ENCODE results near the gene WASF2.
"Not testable (repeated sequence)": the region's sequence is repeated elsewhere in the genome, so short reads cannot be mapped to it uniquely, and the experiment has no call there.

The WASF2 gene

DNA sequence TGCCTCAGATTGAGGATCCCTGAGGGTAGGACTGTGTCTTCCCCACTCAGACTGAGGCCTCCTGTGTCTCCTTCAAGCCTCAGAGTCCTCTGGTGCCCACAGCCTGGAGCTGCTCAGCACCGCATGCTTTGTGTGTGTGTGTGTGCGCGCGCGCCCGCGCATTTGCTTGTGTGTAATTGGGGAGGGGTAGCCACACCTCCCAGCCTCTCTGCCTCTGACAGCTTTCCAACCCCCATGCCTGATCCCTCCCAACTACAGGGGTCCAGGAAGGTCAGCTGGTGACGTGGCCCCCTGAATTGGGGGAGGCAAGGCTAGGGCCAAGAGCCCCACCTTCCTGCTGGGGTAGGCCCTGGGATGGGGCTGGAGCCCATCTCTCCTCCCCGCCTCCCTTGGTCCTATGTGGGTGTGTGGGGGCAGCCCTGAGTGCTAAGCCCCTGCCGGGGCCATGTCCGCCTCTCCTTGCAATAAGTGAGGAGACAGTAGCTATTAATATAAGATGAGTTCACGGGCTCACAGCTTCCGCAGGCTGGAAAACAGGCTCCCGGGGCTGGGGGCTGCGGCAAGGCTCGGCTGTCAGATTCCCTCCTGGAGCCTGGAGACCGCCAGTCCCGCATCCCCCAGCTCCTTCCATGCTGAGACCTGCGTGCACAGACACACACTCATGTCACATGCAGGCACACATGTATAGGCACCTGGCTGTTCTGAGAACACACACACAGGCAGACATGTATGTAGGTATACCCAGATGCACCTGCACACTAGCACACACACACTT lies 90.5 kb downstream of the WASF2 start:
- peak in 4 of 56 donors; percentile 8 to 44 (median 32) for DNase-seq

GRCh38 chr1:27398405-27399149 lies 91.4 kb downstream of the WASF2 start:
- DNase-seq, result no peak

- DNase-seq, result no peak
Measured at GRCh38 chr1:27397749-27398148, 92.2 kb downstream of the WASF2 start.

DNA sequence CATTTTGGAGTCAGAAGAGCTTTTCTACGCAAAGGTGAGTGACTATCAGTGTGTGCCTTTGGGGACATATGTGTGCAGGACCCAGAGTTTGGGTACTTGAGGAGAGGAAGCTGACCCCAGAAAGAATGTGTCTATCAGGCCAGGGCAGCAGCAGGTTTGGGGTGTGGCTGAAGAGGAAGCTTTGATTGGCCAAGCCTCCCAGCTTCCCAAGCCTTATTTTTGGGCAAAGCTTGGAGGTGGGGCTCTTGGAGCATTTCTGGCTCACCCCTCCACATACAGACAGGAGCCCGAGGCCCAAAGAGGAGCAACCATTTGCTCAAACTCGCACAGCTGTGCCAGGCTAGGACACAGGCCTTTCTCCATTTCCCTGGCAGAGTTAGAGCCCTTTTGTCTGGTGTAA lies 92.9 kb downstream of the WASF2 start:
- DNase-seq, result no peak

GRCh38 chr1:27395441-27396195 lies 94.3 kb downstream of the WASF2 start:
- peak in 48 of 56 donors; percentile 8 to 85 (median 52) for DNase-seq

DNA sequence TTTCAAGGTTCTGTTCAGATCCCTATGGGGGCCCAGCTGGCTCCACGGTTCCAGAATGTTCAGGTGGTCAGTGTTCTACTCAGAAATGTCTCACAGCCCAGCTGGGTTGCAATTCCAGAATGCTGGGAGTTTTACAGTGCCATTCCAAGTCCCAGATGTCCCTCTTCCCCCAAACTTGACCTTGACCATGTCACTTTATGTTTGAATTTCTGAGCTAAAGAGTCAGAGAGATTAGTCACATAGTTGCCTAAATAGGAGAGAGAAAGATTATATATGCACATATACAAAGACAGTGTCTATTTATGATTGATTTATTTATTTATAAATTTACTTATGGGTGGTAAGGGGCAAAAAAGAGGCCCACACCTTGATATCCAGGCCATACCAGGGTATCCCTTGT lies 95.0 kb downstream of the WASF2 start:
- no peak for DNase-seq

GRCh38 chr1:27394282-27394658 lies 95.7 kb downstream of the WASF2 start:
- no peak for DNase-seq

DNA sequence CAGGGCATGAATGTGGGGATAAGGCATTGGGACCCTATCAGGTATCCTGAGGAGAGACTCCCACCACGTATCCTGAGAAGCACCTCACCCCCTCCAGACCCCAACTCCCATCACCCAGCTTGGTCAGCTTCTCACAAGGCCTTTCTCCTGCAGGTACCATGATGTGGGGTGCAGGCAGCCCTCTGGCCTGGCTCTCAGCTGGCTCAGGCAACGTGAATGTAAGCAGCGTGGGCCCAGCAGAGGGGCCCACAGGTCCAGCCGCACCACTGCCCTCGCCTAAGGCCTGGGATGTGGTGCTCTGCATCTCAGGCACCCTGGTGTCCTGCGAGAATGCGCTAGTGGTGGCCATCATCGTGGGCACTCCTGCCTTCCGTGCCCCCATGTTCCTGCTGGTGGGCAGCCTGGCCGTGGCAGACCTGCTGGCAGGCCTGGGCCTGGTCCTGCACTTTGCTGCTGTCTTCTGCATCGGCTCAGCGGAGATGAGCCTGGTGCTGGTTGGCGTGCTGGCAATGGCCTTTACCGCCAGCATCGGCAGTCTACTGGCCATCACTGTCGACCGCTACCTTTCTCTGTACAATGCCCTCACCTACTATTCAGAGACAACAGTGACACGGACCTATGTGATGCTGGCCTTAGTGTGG lies 96.2 kb downstream of the WASF2 start:
- DNase-seq, result no peak

- DNase-seq, result peak in 2 of 56 donors; percentile 43 to 45
Measured at GRCh38 chr1:27392778-27393635, 97.0 kb downstream of the WASF2 start.

GRCh38 chr1:27392096-27392777 lies 97.7 kb downstream of the WASF2 start, which contains the start of gene GPR3:
Gene GPR3, plus strand, starts transcription at chr1:27392622. Its CDS starts 1,177 bp downstream, at chr1:27393799.
- peak in 55 of 56 donors; percentile 28 to 94 (median 76) for DNase-seq

- peak in 38 of 56 donors; percentile 8 to 82 (median 45) for DNase-seq
Measured at GRCh38 chr1:27391511-27392095, 98.4 kb downstream of the WASF2 start.

DNA sequence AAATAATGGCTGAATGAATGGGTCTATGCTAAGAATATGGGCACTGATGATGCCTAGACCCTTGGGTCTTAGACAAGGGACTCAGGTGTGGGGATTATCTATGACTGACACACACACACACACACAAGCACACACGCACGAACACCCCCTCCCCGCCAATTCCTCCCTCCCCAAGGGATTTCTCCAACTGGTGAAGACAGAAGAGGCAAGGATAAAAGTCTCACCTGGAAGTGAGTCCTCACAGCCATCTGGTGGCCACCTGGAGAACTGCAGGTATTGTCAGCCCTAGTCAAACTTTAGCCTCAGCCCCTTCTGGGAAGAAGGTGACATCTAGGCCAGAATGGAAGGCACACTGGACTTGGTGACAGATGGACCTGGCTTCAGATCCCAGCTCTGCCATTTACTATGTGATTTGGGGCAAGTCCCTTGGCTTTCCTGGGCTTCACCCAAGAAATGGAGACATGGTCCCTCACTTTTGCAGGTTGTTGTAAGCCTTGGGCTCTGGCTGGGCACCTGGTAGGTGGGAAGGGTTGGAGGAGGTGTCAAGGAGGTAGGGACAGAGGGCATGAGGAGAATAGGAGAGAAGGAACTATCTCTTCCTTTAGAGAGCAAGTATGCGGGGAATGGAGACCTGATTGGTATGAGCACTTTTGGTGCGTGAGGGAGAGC lies 101.5 kb downstream of the WASF2 start:
- DNase-seq, result peak in 19 of 56 donors; percentile 4 to 74 (median 32)

DNA sequence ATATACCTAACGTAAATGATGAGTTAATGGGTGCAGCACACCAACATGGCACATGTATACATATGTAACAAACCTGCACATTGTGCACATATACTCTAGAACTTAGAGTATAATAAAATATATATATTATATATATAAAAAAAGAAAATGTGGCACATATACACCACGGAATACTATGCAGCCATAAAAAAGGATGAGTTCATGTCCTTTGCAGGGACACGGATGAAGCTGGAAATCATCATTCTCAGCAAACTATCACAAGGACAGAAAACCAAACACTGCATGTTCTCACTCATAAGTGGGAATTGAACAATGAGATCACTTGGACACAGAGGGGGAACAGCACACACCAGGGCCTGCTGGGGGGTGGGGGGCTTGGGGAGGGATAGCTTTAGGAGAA lies 105.2 kb downstream of the WASF2 start:
- DNase-seq, result not testable (repeated sequence)

GRCh38 chr1:27383661-27384060 lies 106.3 kb downstream of the WASF2 start:
- no peak for DNase-seq

GRCh38 chr1:27383039-27383605 lies 106.8 kb downstream of the WASF2 start, which contains the start of gene CD164L2:
Gene CD164L2, minus strand, starts transcription at chr1:27383333. Its CDS starts 94 bp downstream, at chr1:27383239.
- DNase-seq, result peak in 1 of 56 donors; percentile 26

- no peak for DNase-seq
Measured at GRCh38 chr1:27381969-27382762, 107.8 kb downstream of the WASF2 start.

All from nucleus accumbens (tissue), 56 donors.